Measurements from ENCODE around the gene SLC9A7. TPM values are rescaled to one million over a fixed set of nuclear protein-coding genes. Genes with fewer than 3 reads are reported as not detected.

Gene SLC9A7
- total and polyA plus RNA-seq, 12 donors, result 2.3 to 22.8 (median 12.4) TPM

GRCh38 chrX:46649421-46650260 is 109.3 kb downstream of the SLC9A7 start:
- no peak overlapping the region for H3K4me3 ChIP-seq
- TF ChIP-seq POLR2A (IDR thresholded peaks at IDR 0.05), result no peak
- no peak for TF ChIP-seq CTCF (IDR thresholded peaks at IDR 0.05)
- H3K27ac ChIP-seq, result no peak overlapping the region
- WGBS, 4 donors, result 54 to 60% (median 56%) methylated on average over 7 of the region's 7 CpGs
- H3K9me3 ChIP-seq (replicated peaks in 1 of 3), result no peaks in the 10 kb centered on the region
- H3K27me3 ChIP-seq, result peaks cover 17% of the 10 kb centered on the region
- peak in 6 of 7 donors; percentile 31 to 60 (median 36) for DNase-seq
- no peaks in the 10 kb centered on the region for H3K36me3 ChIP-seq (replicated peaks in 1 of 2)
- peaks cover 0 to 10% of the 10 kb centered on the region in 2 donors for H3K4me1 ChIP-seq (replicated peaks in 1 of 2)
- intact Hi-C loops (cut with DNase I), result no loop called here

- WGBS, 4 donors, result 82 to 98% (median 88%) methylated on average over 5 to 6 of the region's 6 CpGs
- no peak for DNase-seq
- Histone ChIP-seq H3K9me3 (replicated peaks in 1 of 3) (no peaks in the 10 kb centered on the region), H3K4me1 (replicated peaks in 1 of 2) (peaks cover 0 to 10% of the 10 kb centered on the region in 2 donors), H3K4me3 (no peak overlapping the region), H3K27me3 (peaks cover 17% of the 10 kb centered on the region), H3K36me3 (replicated peaks in 1 of 2) (no peaks in the 10 kb centered on the region), H3K27ac (no peak overlapping the region)
- intact Hi-C loops (cut with DNase I), result no loop called here
- no peak for TF ChIP-seq POLR2A (IDR thresholded peaks at IDR 0.05)
- no peak for TF ChIP-seq CTCF (IDR thresholded peaks at IDR 0.05)
Measured at GRCh38 chrX:46648660-46649059, 110.3 kb downstream of the SLC9A7 start.

GRCh38 chrX:46647251-46647650 is 111.7 kb downstream of the SLC9A7 start:
- H3K9me3 ChIP-seq (replicated peaks in 1 of 3), result no peaks in the 10 kb centered on the region
- H3K4me1 ChIP-seq (replicated peaks in 1 of 2), result peaks cover 0 to 10% of the 10 kb centered on the region in 2 donors
- 73 to 86% (median 78%) methylated on average over 5 of the region's 5 CpGs for WGBS, 4 donors
- H3K27me3 ChIP-seq, result peaks cover 13% of the 10 kb centered on the region
- H3K27ac ChIP-seq, result no peak overlapping the region
- H3K4me3 ChIP-seq, result no peak overlapping the region
- H3K36me3 ChIP-seq (replicated peaks in 1 of 2), result no peaks in the 10 kb centered on the region
- DNase-seq, result no peak
- no peak for TF ChIP-seq CTCF (IDR thresholded peaks at IDR 0.05)
- no peak for TF ChIP-seq POLR2A (IDR thresholded peaks at IDR 0.05)
- intact Hi-C loops (cut with DNase I), result no loop called here

GRCh38 chrX:46645614-46646013 is 113.3 kb downstream of the SLC9A7 start:
- TF ChIP-seq POLR2A (IDR thresholded peaks at IDR 0.05) (no peak), CTCF (IDR thresholded peaks at IDR 0.05) (no peak)
- intact Hi-C loops (cut with DNase I), result no loop called here
- Histone ChIP-seq H3K4me3 (no peak overlapping the region), H3K4me1 (replicated peaks in 1 of 2) (peaks cover 0 to 10% of the 10 kb centered on the region in 2 donors), H3K27me3 (peaks cover 13% of the 10 kb centered on the region), H3K27ac (no peak overlapping the region), H3K36me3 (replicated peaks in 1 of 2) (no peaks in the 10 kb centered on the region), H3K9me3 (replicated peaks in 1 of 3) (no peaks in the 10 kb centered on the region)
- WGBS, 4 donors, result 66 to 94% (median 83%) methylated on average over 4 of the region's 4 CpGs
- no peak for DNase-seq

All from adrenal gland (tissue), 12 donors.